ENCODE data around the gene RBM43. TPM values are rescaled to one million over a fixed set of nuclear protein-coding genes. Genes with fewer than 3 reads are reported as not detected.

RBM43 gene
- total and polyA plus RNA-seq, 7 experiments from 2014 or later: 4.9 to 19.2 (median 11.7) TPM

GRCh38 chr2:151230627-151231140 lies 31.0 kb downstream of the RBM43 start:
- Mint-ChIP-seq H3K9me3 (no peaks in the 10 kb centered on the region), H3K4me1 (peaks cover 0 to 1% (median 0%) of the 10 kb centered on the region in 7 donors), H3K27me3 (peaks cover 0 to 45% (median 15%) of the 10 kb centered on the region in 5 donors), H3K27ac (no peak overlapping the region), H3K36me3 (no peaks in the 10 kb centered on the region), H3K4me3 (no peak overlapping the region)
- H3K27me3 ChIP-seq (ENCODE audit: control insufficient read depth in 2 of 2, insufficient read depth in 2 of 2, low read length in 2 of 2): no peaks in the 10 kb centered on the region
- intact Hi-C loops (cut with micrococcal nuclease): no loop called here
- no peaks in the 10 kb centered on the region for H3K4me1 ChIP-seq (ENCODE audit: control insufficient read depth in 2 of 2, insufficient read depth in 2 of 2, low read length in 2 of 2)
- CTCF ChIA-PET: no interaction called here
- H3K9me3 ChIP-seq (ENCODE audit: control insufficient read depth in 2 of 3, low read length in 3 of 3): no peaks in the 10 kb centered on the region
- no peak for DNase-seq
- H3K4me3 ChIP-seq (ENCODE audit: low read length): no peak overlapping the region
- no peaks in the 10 kb centered on the region for H3K36me3 ChIP-seq (ENCODE audit: control insufficient read depth in 2 of 3, insufficient read depth in 3 of 3, low read length in 3 of 3)
- POLR2A ChIA-PET: no interaction called here
- no peak overlapping the region for H3K27ac ChIP-seq (ENCODE audit: low read depth, low read length)
- ATAC-seq: no peak

- Mint-ChIP-seq H3K36me3 (no peaks in the 10 kb centered on the region), H3K4me1 (peaks cover 0 to 1% (median 0%) of the 10 kb centered on the region in 7 donors), H3K27me3 (peaks cover 4 to 38% (median 16%) of the 10 kb centered on the region in 5 donors), H3K9me3 (no peaks in the 10 kb centered on the region), H3K27ac (no peak overlapping the region), H3K4me3 (no peak overlapping the region)
- Histone ChIP-seq H3K36me3 (ENCODE audit: control insufficient read depth in 2 of 3, insufficient read depth in 3 of 3, low read length in 3 of 3) (no peaks in the 10 kb centered on the region), H3K27me3 (ENCODE audit: control insufficient read depth in 2 of 2, insufficient read depth in 2 of 2, low read length in 2 of 2) (no peaks in the 10 kb centered on the region), H3K4me3 (ENCODE audit: low read length) (no peak overlapping the region), H3K27ac (ENCODE audit: low read depth, low read length) (no peak overlapping the region), H3K4me1 (ENCODE audit: control insufficient read depth in 2 of 2, insufficient read depth in 2 of 2, low read length in 2 of 2) (no peaks in the 10 kb centered on the region), H3K9me3 (ENCODE audit: control insufficient read depth in 2 of 3, low read length in 3 of 3) (no peaks in the 10 kb centered on the region)
- ATAC-seq: no peak
- POLR2A ChIA-PET: no interaction called here
- intact Hi-C loops (cut with micrococcal nuclease): no loop called here
- CTCF ChIA-PET: interaction anchor here (0.9 kb wide), 1 partner anchor 10 kb away, joined by 4 read pairs; no protein-coding TSS in a partner anchor
- DNase-seq: no peak
Observed at GRCh38 chr2:151228847-151229512, 32.7 kb downstream of the RBM43 start.

GRCh38 chr2:151217343-151217742 lies 44.3 kb downstream of the RBM43 start:
- H3K4me3 Mint-ChIP-seq: no peak overlapping the region
- H3K4me1 Mint-ChIP-seq: no peaks in the 10 kb centered on the region
- ATAC-seq (no peak), DNase-seq (no peak)
- CTCF ChIA-PET: no interaction called here
- no peaks in the 10 kb centered on the region for H3K4me1 ChIP-seq (ENCODE audit: control insufficient read depth in 2 of 2, insufficient read depth in 2 of 2, low read length in 2 of 2)
- no peak overlapping the region for H3K4me3 ChIP-seq (ENCODE audit: low read length)
- H3K27me3 Mint-ChIP-seq: peaks cover 4 to 15% (median 8%) of the 10 kb centered on the region in 5 donors
- no peak overlapping the region for H3K27ac ChIP-seq (ENCODE audit: low read depth, low read length)
- POLR2A ChIA-PET: no interaction called here
- H3K9me3 ChIP-seq (ENCODE audit: control insufficient read depth in 2 of 3, low read length in 3 of 3): no peaks in the 10 kb centered on the region
- no peak overlapping the region for H3K27ac Mint-ChIP-seq
- peaks cover 0 to 4% of the 10 kb centered on the region in 2 donors for H3K27me3 ChIP-seq (ENCODE audit: control insufficient read depth in 2 of 2, insufficient read depth in 2 of 2, low read length in 2 of 2)
- H3K36me3 ChIP-seq (ENCODE audit: control insufficient read depth in 2 of 3, insufficient read depth in 3 of 3, low read length in 3 of 3): no peaks in the 10 kb centered on the region
- no peaks in the 10 kb centered on the region for H3K9me3 Mint-ChIP-seq
- intact Hi-C loops (cut with micrococcal nuclease): no loop called here
- H3K36me3 Mint-ChIP-seq: no peaks in the 10 kb centered on the region

- Mint-ChIP-seq H3K27ac (no peak overlapping the region), H3K4me1 (no peaks in the 10 kb centered on the region), H3K36me3 (no peaks in the 10 kb centered on the region), H3K27me3 (peaks cover 0 to 16% (median 0%) of the 10 kb centered on the region in 5 donors), H3K9me3 (no peaks in the 10 kb centered on the region), H3K4me3 (no peak overlapping the region)
- Histone ChIP-seq H3K4me1 (ENCODE audit: control insufficient read depth in 2 of 2, insufficient read depth in 2 of 2, low read length in 2 of 2) (no peaks in the 10 kb centered on the region), H3K27ac (ENCODE audit: low read depth, low read length) (no peak overlapping the region), H3K36me3 (ENCODE audit: control insufficient read depth in 2 of 3, insufficient read depth in 3 of 3, low read length in 3 of 3) (no peaks in the 10 kb centered on the region), H3K9me3 (ENCODE audit: control insufficient read depth in 2 of 3, low read length in 3 of 3) (no peaks in the 10 kb centered on the region), H3K4me3 (ENCODE audit: low read length) (no peak overlapping the region), H3K27me3 (ENCODE audit: control insufficient read depth in 2 of 2, insufficient read depth in 2 of 2, low read length in 2 of 2) (peaks cover 0 to 7% of the 10 kb centered on the region in 2 donors)
- CTCF ChIA-PET: no interaction called here
- POLR2A ChIA-PET: no interaction called here
- no peak for ATAC-seq
- intact Hi-C loops (cut with micrococcal nuclease): no loop called here
- DNase-seq: no peak
Observed at GRCh38 chr2:151207100-151207499, 54.6 kb downstream of the RBM43 start.

GRCh38 chr2:151206446-151206968 lies 55.2 kb downstream of the RBM43 start:
- no peak overlapping the region for H3K4me3 ChIP-seq (ENCODE audit: low read length)
- H3K27me3 Mint-ChIP-seq: peaks cover 0 to 16% (median 0%) of the 10 kb centered on the region in 5 donors
- H3K36me3 Mint-ChIP-seq: no peaks in the 10 kb centered on the region
- no peaks in the 10 kb centered on the region for H3K9me3 ChIP-seq (ENCODE audit: control insufficient read depth in 2 of 3, low read length in 3 of 3)
- ChIA-PET CTCF (no interaction called here), POLR2A (no interaction called here)
- intact Hi-C loops (cut with micrococcal nuclease): no loop called here
- no peak overlapping the region for H3K27ac ChIP-seq (ENCODE audit: low read depth, low read length)
- no peak overlapping the region for H3K4me3 Mint-ChIP-seq
- no peak overlapping the region for H3K27ac Mint-ChIP-seq
- no peaks in the 10 kb centered on the region for H3K4me1 ChIP-seq (ENCODE audit: control insufficient read depth in 2 of 2, insufficient read depth in 2 of 2, low read length in 2 of 2)
- no peaks in the 10 kb centered on the region for H3K36me3 ChIP-seq (ENCODE audit: control insufficient read depth in 2 of 3, insufficient read depth in 3 of 3, low read length in 3 of 3)
- ATAC-seq (no peak), DNase-seq (no peak)
- H3K27me3 ChIP-seq (ENCODE audit: control insufficient read depth in 2 of 2, insufficient read depth in 2 of 2, low read length in 2 of 2): peaks cover 0 to 7% of the 10 kb centered on the region in 2 donors
- H3K4me1 Mint-ChIP-seq: no peaks in the 10 kb centered on the region
- peaks cover 0 to 1% (median 0%) of the 10 kb centered on the region in 11 donors for H3K9me3 Mint-ChIP-seq

GRCh38 chr2:151205571-151205970 lies 56.1 kb downstream of the RBM43 start:
- Mint-ChIP-seq H3K4me1 (peaks cover 0 to 8% (median 3%) of the 10 kb centered on the region in 7 donors), H3K4me3 (no peak overlapping the region), H3K9me3 (peaks cover 0 to 1% (median 0%) of the 10 kb centered on the region in 11 donors), H3K27ac (no peak overlapping the region), H3K36me3 (no peaks in the 10 kb centered on the region), H3K27me3 (peaks cover 0 to 16% (median 0%) of the 10 kb centered on the region in 5 donors)
- ChIA-PET CTCF (no interaction called here), POLR2A (no interaction called here)
- ATAC-seq (no peak), DNase-seq (no peak)
- Histone ChIP-seq H3K9me3 (ENCODE audit: control insufficient read depth in 2 of 3, low read length in 3 of 3) (no peaks in the 10 kb centered on the region), H3K4me1 (ENCODE audit: control insufficient read depth in 2 of 2, insufficient read depth in 2 of 2, low read length in 2 of 2) (no peaks in the 10 kb centered on the region), H3K4me3 (ENCODE audit: low read length) (no peak overlapping the region), H3K36me3 (ENCODE audit: control insufficient read depth in 2 of 3, insufficient read depth in 3 of 3, low read length in 3 of 3) (no peaks in the 10 kb centered on the region), H3K27me3 (ENCODE audit: control insufficient read depth in 2 of 2, insufficient read depth in 2 of 2, low read length in 2 of 2) (peaks cover 0 to 7% of the 10 kb centered on the region in 2 donors), H3K27ac (ENCODE audit: low read depth, low read length) (no peak overlapping the region)
- intact Hi-C loops (cut with micrococcal nuclease): no loop called here

GRCh38 chr2:151204756-151205155 lies 56.9 kb downstream of the RBM43 start:
- Mint-ChIP-seq H3K36me3 (no peaks in the 10 kb centered on the region), H3K9me3 (peaks cover 0 to 1% (median 0%) of the 10 kb centered on the region in 11 donors), H3K27me3 (peaks cover 0 to 16% (median 0%) of the 10 kb centered on the region in 5 donors), H3K4me3 (no peak overlapping the region), H3K27ac (no peak overlapping the region), H3K4me1 (peaks cover 0 to 11% (median 7%) of the 10 kb centered on the region in 7 donors)
- Histone ChIP-seq H3K27ac (ENCODE audit: low read depth, low read length) (no peak overlapping the region), H3K4me3 (ENCODE audit: low read length) (no peak overlapping the region), H3K36me3 (ENCODE audit: control insufficient read depth in 2 of 3, insufficient read depth in 3 of 3, low read length in 3 of 3) (no peaks in the 10 kb centered on the region), H3K27me3 (ENCODE audit: control insufficient read depth in 2 of 2, insufficient read depth in 2 of 2, low read length in 2 of 2) (peaks cover 0 to 7% of the 10 kb centered on the region in 2 donors), H3K9me3 (ENCODE audit: control insufficient read depth in 2 of 3, low read length in 3 of 3) (no peaks in the 10 kb centered on the region), H3K4me1 (ENCODE audit: control insufficient read depth in 2 of 2, insufficient read depth in 2 of 2, low read length in 2 of 2) (no peaks in the 10 kb centered on the region)
- intact Hi-C loops (cut with micrococcal nuclease): no loop called here
- no peak for ATAC-seq
- ChIA-PET CTCF (no interaction called here), POLR2A (no interaction called here)
- no peak for DNase-seq
